SK-N-SH treated with all-trans-retinoic acid at 6 μM for 48 hours (cell line): ENCODE data around the gene LINC00237.

ENCODE experiments used
- BACH2 ChIP-seq: fragments of 250-450 bp; sonication (Bioruptor Pico); IDR thresholded peaks from 2 replicates; pipeline ENCODE4 v1.9.0; 2021; ENCODE audit warnings: mild to moderate bottlenecking, borderline replicate concordance
- GLIS3 ChIP-seq: fragments of 250-450 bp; sonication (Bioruptor Pico); IDR thresholded peaks from 2 replicates; pipeline ENCODE4 v1.5.0; 2020; ENCODE audit warnings: mild to moderate bottlenecking, moderate library complexity
- OSR1 ChIP-seq: fragments of 250-450 bp; sonication (Bioruptor Pico); IDR thresholded peaks from 2 replicates; pipeline ENCODE4 v1.8.0; 2022; ENCODE audit warnings: moderate library complexity, mild to moderate bottlenecking, inconsistent platforms
- RARB ChIP-seq: fragments of 250-450 bp; sonication (Bioruptor Pico); IDR thresholded peaks from 2 replicates; pipeline ENCODE4 v1.8.0; 2021; ENCODE audit warnings: mild to moderate bottlenecking, moderate library complexity
- ZFP3 ChIP-seq: fragments of 250-450 bp; sonication (Bioruptor Pico); IDR thresholded peaks from 2 replicates; pipeline ENCODE4 v1.5.0; 2020; ENCODE audit warnings: mild to moderate bottlenecking, moderate library complexity
- ZNF565 ChIP-seq: fragments of 450-650 bp; formaldehyde crosslinking; conservative IDR thresholded peaks from 2 replicates; pipeline ENCODE4 v1.5.0; 2020; ENCODE audit warnings: low read depth, mild to moderate bottlenecking, moderate library complexity
- ZNF70 ChIP-seq: fragments of 450-650 bp; formaldehyde crosslinking; IDR thresholded peaks from 2 replicates; pipeline ENCODE4 v1.5.0; 2020; ENCODE audit warnings: mild to moderate bottlenecking, moderate library complexity

DNA sequence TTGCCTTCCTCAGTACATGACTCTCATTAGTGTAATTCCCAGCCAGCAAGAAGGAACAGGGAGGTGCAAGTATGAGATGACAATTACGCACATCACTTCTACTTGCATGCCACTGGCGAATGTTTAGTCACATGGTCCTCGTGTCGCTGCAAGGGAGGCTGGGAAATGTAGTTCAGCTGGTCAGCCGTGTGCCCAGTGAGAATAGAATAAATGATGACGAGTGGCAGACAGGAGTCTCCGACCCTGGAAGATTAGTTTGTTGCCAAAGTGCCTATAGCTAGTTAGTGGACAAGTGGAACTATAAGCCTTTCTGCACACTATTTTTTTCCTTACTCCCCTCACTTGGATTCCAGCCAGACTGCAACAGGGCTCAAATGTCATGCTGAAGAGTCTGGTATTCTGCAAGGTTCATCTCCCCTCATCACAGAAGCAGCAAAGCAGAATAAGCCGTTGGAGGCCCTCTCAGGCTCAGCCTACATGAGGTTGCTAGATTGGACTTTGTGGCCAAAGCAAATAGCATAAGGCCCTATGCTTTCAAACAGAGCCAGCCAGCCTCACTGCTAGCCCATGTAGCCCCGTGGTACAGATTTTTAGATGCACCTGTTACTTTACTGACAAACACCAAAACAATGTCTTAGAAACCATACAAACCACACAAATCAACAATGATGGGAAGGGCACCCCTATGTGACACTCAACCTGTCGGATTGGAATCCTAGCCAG is 9.7 kb downstream of the LINC00237 start:
- no peak for TF ChIP-seq ZNF70 (CRISPR knock-in tag)
- TF ChIP-seq ZNF565 (CRISPR knock-in tag), result no peak
- no peak for TF ChIP-seq BACH2 (CRISPR knock-in tag)
- no peak for TF ChIP-seq RARB
- TF ChIP-seq OSR1, result no peak
- no peak for TF ChIP-seq GLIS3
- TF ChIP-seq ZFP3 (CRISPR knock-in tag), result no peak
